IMR-90 (cell line): ENCODE results near the gene FAM89A. TPM values are rescaled to one million over a fixed set of nuclear protein-coding genes. Genes with fewer than 3 reads are reported as not detected.

Experiments used
- ATAC-seq: fragments of 200-7000 bp; cut with Tn5 transposase; 2 replicates; pipeline ENCODE4 v1.9.1; 2020; ENCODE audit warnings: low read depth, mild to moderate bottlenecking, moderate library complexity
- BruUV-seq: library from RNA; stranded (reverse); fragments of 400-500 nt; replicated peaks from 2 replicates; lab custom pipeline; 2021; lab: Mats Ljungman, UMichigan
- CTCF ChIA-PET: fragments of 300-600 bp; formaldehyde crosslinking; extraction: SDS; loops from one replicate; lab custom pipeline; 2021; ENCODE audit warnings: antibody characterized with exemption; lab: Yijun Ruan, JAX
- POLR2A ChIA-PET: fragments of 300-600 bp; sonication (Branson Sonifier 250); formaldehyde crosslinking; loops from one replicate; lab custom pipeline; 2022; ENCODE audit warnings: antibody characterized with exemption; ENCODE audit not compliant: unreplicated experiment; lab: Charles Lee
- DNase-seq: peaks from one replicate; pipeline ENCODE4 v3.0.0; 2013
- H2AFZ ChIP-seq: replicated peaks from 2 replicates; pipeline ENCODE3; 2013; ENCODE audit warnings: low read length, mild to moderate bottlenecking; ENCODE audit not compliant: poor library complexity
- H2AK5ac ChIP-seq: 2 replicates; pipeline ENCODE4 v1.6.1; 2013; ENCODE audit warnings: low read depth, low read length, inconsistent platforms
- H2AK9ac ChIP-seq: replicated peaks from 2 replicates; pipeline ENCODE3; 2013; ENCODE audit warnings: mild to moderate bottlenecking, low read depth, low read length, moderate library complexity; ENCODE audit not compliant: poor library complexity
- H2BK120ac ChIP-seq: 2 replicates; pipeline ENCODE4 v1.6.1; 2013; ENCODE audit warnings: low read depth, low read length, inconsistent platforms
- H2BK15ac ChIP-seq: 3 replicates; pipeline ENCODE4 v1.6.1; 2013; ENCODE audit warnings: low read depth, low read length, inconsistent platforms
- H2BK20ac ChIP-seq: 2 replicates; pipeline ENCODE4 v1.6.1; 2013; ENCODE audit warnings: low read depth, mild to moderate bottlenecking, inconsistent platforms, low read length, moderate library complexity
- H2BK5ac ChIP-seq: 2 replicates; pipeline ENCODE4 v1.6.1; 2013; ENCODE audit warnings: mild to moderate bottlenecking, low read depth, low read length, inconsistent platforms; ENCODE audit not compliant: poor library complexity, severe bottlenecking
- H3K14ac ChIP-seq: replicated peaks from 2 replicates; pipeline ENCODE4 v1.6.1; 2013; ENCODE audit warnings: low read depth, low read length, inconsistent platforms
- H3K18ac ChIP-seq: 2 replicates; pipeline ENCODE4 v1.6.1; 2013; ENCODE audit warnings: low read depth, low read length, control low read depth
- H3K23ac ChIP-seq: 2 replicates; pipeline ENCODE4 v1.6.1; 2013; ENCODE audit warnings: low read depth, low read length, inconsistent platforms
- H3K27ac ChIP-seq: 2 replicates; pipeline ENCODE4 v1.5.1; 2013; ENCODE audit warnings: mild to moderate bottlenecking, control low read depth, low read length; ENCODE audit not compliant: insufficient read depth
- H3K27me3 ChIP-seq: 2 replicates; pipeline ENCODE4 v1.6.1; 2013; ENCODE audit warnings: low read length; ENCODE audit not compliant: control insufficient read depth, insufficient read depth
- H3K36me3 ChIP-seq: 2 replicates; pipeline ENCODE4 v1.6.1; 2013; ENCODE audit warnings: low read length, mixed read lengths; ENCODE audit not compliant: control insufficient read depth, insufficient read depth
- H3K4ac ChIP-seq: 2 replicates; pipeline ENCODE4 v1.6.1; 2013; ENCODE audit warnings: low read depth, low read length, inconsistent platforms
- H3K4me1 ChIP-seq: 2 replicates; pipeline ENCODE4 v1.6.1; 2013; ENCODE audit warnings: low read length, mixed read lengths; ENCODE audit not compliant: control insufficient read depth, insufficient read depth
- H3K4me2 ChIP-seq: 2 replicates; pipeline ENCODE4 v1.6.1; 2013; ENCODE audit warnings: low read depth, mild to moderate bottlenecking, control low read depth, low read length, moderate library complexity
- H3K4me3 ChIP-seq: 2 replicates; pipeline ENCODE4 v1.5.1; 2013; ENCODE audit warnings: low read depth, mild to moderate bottlenecking, control low read depth, low read length, moderate library complexity; ENCODE audit not compliant: insufficient read depth
- H3K56ac ChIP-seq: 2 replicates; pipeline ENCODE4 v1.6.1; 2013; ENCODE audit warnings: low read length, inconsistent platforms; ENCODE audit not compliant: insufficient read depth; ENCODE audit errors: extremely low read depth
- H3K79me1 ChIP-seq, 2 experiments: 2 replicates each; pipeline ENCODE4 v1.6.1; 2013; ENCODE audit warnings: low read length in 2 of 2, inconsistent platforms in 1 of 2, low read depth in 1 of 2
- H3K9ac ChIP-seq: 2 replicates; pipeline ENCODE4 v1.6.1; 2013; ENCODE audit warnings: low read depth, low read length, control low read depth
- H3K9me1 ChIP-seq: 2 replicates; pipeline ENCODE4 v1.6.1; 2013; ENCODE audit warnings: low read length, inconsistent platforms; ENCODE audit not compliant: insufficient read depth
- H3K9me3 ChIP-seq: 2 replicates; pipeline ENCODE4 v1.6.1; 2013; ENCODE audit warnings: low read length; ENCODE audit not compliant: control insufficient read depth, insufficient read depth
- H4K20me1 ChIP-seq: 2 replicates; pipeline ENCODE4 v1.6.1; 2013; ENCODE audit warnings: low read length, inconsistent platforms; ENCODE audit not compliant: insufficient read depth
- H4K5ac ChIP-seq: 2 replicates; pipeline ENCODE4 v1.6.1; 2013; ENCODE audit warnings: mild to moderate bottlenecking, low read depth, low read length, control low read depth
- H4K8ac ChIP-seq, 2 experiments: 2 replicates each; pipeline ENCODE4 v1.6.1; 2013; ENCODE audit warnings: low read depth in 2 of 2, low read length in 2 of 2, control low read depth in 1 of 2, inconsistent platforms in 1 of 2
- H4K91ac ChIP-seq: 2 replicates; pipeline ENCODE4 v1.6.1; 2013; ENCODE audit warnings: low read depth, low read length, inconsistent platforms; ENCODE audit not compliant: insufficient read depth
- BHLHE40 ChIP-seq: fragments of 150-350 bp; IDR thresholded peaks from 2 replicates; pipeline ENCODE4 v1.6.1; 2016; ENCODE audit warnings: mild to moderate bottlenecking, low read depth, low read length
- CHD1 ChIP-seq: IDR thresholded peaks from 2 replicates; pipeline ENCODE4 v1.6.1; 2012; ENCODE audit warnings: low read depth, low read length, improper control_type of control experiment
- MAFK ChIP-seq: IDR thresholded peaks from 2 replicates; pipeline ENCODE4 v1.6.1; 2012; ENCODE audit warnings: low read depth, low read length, improper control_type of control experiment
- MAZ ChIP-seq: IDR thresholded peaks from 2 replicates; pipeline ENCODE4 v1.6.1; 2012; ENCODE audit warnings: low read depth, mild to moderate bottlenecking, low read length, improper control_type of control experiment, moderate library complexity, borderline replicate concordance
- NFE2L2 ChIP-seq: fragments of 150-350 bp; IDR thresholded peaks from 2 replicates; pipeline ENCODE4 v1.6.1; 2016; ENCODE audit warnings: low read depth, mild to moderate bottlenecking, low read length
- RCOR1 ChIP-seq: IDR thresholded peaks from 2 replicates; pipeline ENCODE4 v1.6.1; 2012; ENCODE audit warnings: mild to moderate bottlenecking, low read length, improper control_type of control experiment; ENCODE audit not compliant: insufficient replicate concordance
- RFX5 ChIP-seq: IDR thresholded peaks from 2 replicates; pipeline ENCODE4 v1.8.0; 2012; ENCODE audit warnings: low read depth, mild to moderate bottlenecking, low read length, moderate library complexity
- SMC3 ChIP-seq: fragments of 150-350 bp; IDR thresholded peaks from 2 replicates; pipeline ENCODE4 v1.6.1; 2016; ENCODE audit warnings: low read depth, mild to moderate bottlenecking, antibody characterized with exemption, low read length, moderate library complexity
- WGBS, 2 experiments: methylation state at CpG; one replicate each; pipeline versions ENCODE4 v1.1.5 to v1.1.7; 2013; ENCODE audit warnings: missing lambda C conversion rate in 2 of 2; ENCODE audit not compliant: insufficient read length in 1 of 2; ENCODE audit errors: extremely low coverage in 2 of 2; 5-methylcytosine and 5-hydroxymethylcytosine counted together
- dilution Hi-C: fragments of 300-500 bp; cut with HindIII; formaldehyde crosslinking; loops from one replicate; pipeline ENCODE4 v1.14.3; 2018; ENCODE audit warnings: low sequenced_read_pairs; ENCODE audit not compliant: unreplicated experiment
- in situ Hi-C: fragments of 300-500 bp; cut with MboI; formaldehyde crosslinking; loops from 3 replicates; pipeline ENCODE4 v1.14.3; 2019; ENCODE audit warnings: low sequenced_read_pairs, inconsistent platforms, mixed read lengths
- intact Hi-C: fragments of 100-400 bp; cut with micrococcal nuclease; formaldehyde crosslinking; loops from 2 replicates; pipeline ENCODE4 v1.10.0; 2022
- polyA plus RNA-seq, 3 experiments: library from polyadenylated mRNA; depleted of rRNA; stranded (reverse); fragments of >200 nt; gene quantifications; 2 replicates each; pipeline ENCODE4 v1.2.3, GENCODE V29; 2012; ENCODE audit warnings: low replicate concordance in 1 of 3
- total RNA-seq: library from RNA; depleted of rRNA; stranded (reverse); fragments of >200 nt; gene quantifications from 2 replicates; pipeline ENCODE4 v1.2.3, GENCODE V29; 2012

The FAM89A gene
- total and polyA plus RNA-seq, 2 of the 4 experiments (the other 2 are of a cell fraction) = 6.8 to 8.1 TPM

- Histone ChIP-seq H3K56ac (no peak overlapping the region), H4K20me1 (no peaks in the 10 kb centered on the region), H3K9me3 (no peaks in the 10 kb centered on the region), H2AK9ac (no peak overlapping the region), H3K27ac (no peak overlapping the region), H2AK5ac (no peak overlapping the region), H4K8ac (no peak overlapping the region), H2BK20ac (no peak overlapping the region), H3K18ac (no peak overlapping the region), H3K4me1 (peaks cover 4% of the 10 kb centered on the region), H2BK120ac (no peak overlapping the region), H3K27me3 (no peaks in the 10 kb centered on the region), H3K4me2 (no peak overlapping the region), H3K4me3 (no peak overlapping the region), H3K4ac (no peak overlapping the region), H3K9me1 (0 out of 2 replicates have a peak, but pooled peaks cover 5% of the 10 kb centered on the region), H3K23ac (no peak overlapping the region), H4K91ac (no peak overlapping the region), H3K14ac (no peak overlapping the region), H2BK5ac (no peak overlapping the region), H4K5ac (no peak overlapping the region), H2AFZ (no peak overlapping the region), H3K9ac (no peak overlapping the region), H2BK15ac (no peak overlapping the region), H3K79me1 (peaks cover 36 to 46% of the 10 kb centered on the region in 2 experiments), H3K36me3 (peaks cover 3% of the 10 kb centered on the region)
- CTCF ChIA-PET = no interaction called here
- no TSS peak for BruUV-seq
- no peak for TF ChIP-seq BHLHE40
- TF ChIP-seq MAZ = no peak
- no peak for TF ChIP-seq RCOR1
- TF ChIP-seq CHD1 = no peak
- TF ChIP-seq MAFK = no peak
- TF ChIP-seq SMC3 = no peak
- TF ChIP-seq RFX5 = no peak
- TF ChIP-seq NFE2L2 = no peak
- no peak for DNase-seq
- in situ Hi-C loops = no loop called here
- intact Hi-C loops = no loop called here
- dilution Hi-C loops = no loop called here
- POLR2A ChIA-PET = no interaction called here
- no CpG with 5 or more reads among the region's 5 CpGs for WGBS, 2 experiments
- no peak for ATAC-seq
These were observed 56.2 kb downstream of the FAM89A start for GRCh38 chr1:230983811-230984210.
